Panc1 (cell line): ENCODE data around the gene PLA2G2D.

Experiments used
- CTCF ChIP-seq: fragments of 450-650 bp; IDR thresholded peaks from 2 replicates; pipeline ENCODE4 v1.5.1; 2017; ENCODE audit warnings: mild to moderate bottlenecking
- POLR2AphosphoS5 ChIP-seq: IDR thresholded peaks from 2 replicates; pipeline ENCODE4 v1.6.1; 2012; ENCODE audit warnings: mild to moderate bottlenecking, low read depth, low read length, moderate library complexity
- REST ChIP-seq, 2 experiments: IDR thresholded peaks; 2 replicates each; pipeline ENCODE4 v1.6.1; 2011 to 2012; ENCODE audit warnings: low read depth in 2 of 2, control low read depth in 1 of 2, low read length in 1 of 2, mild to moderate bottlenecking in 1 of 2, moderate library complexity in 1 of 2; ENCODE audit not compliant: insufficient read depth in 1 of 2
- TCF7L2 ChIP-seq: IDR thresholded peaks from 2 replicates; pipeline ENCODE4 v1.6.1; 2011; ENCODE audit warnings: mild to moderate bottlenecking, low read depth, low read length, inconsistent platforms

GRCh38 chr1:20083178-20083944 lies 36.0 kb downstream of the PLA2G2D start:
- TF ChIP-seq CTCF = no peak
- TF ChIP-seq POLR2AphosphoS5 = no peak
- TF ChIP-seq REST (IDR thresholded peaks at IDR 0.05; ENCODE audit: insufficient read depth in 1 of 2, low read depth in 2 of 2, low read length in 1 of 2) = no peak
- no peak for TF ChIP-seq TCF7L2
